Smooth muscle cell (in vitro differentiated cells): ENCODE results near the gene ARID5B. TPM values are rescaled to one million over a fixed set of nuclear protein-coding genes. Genes with fewer than 3 reads are reported as not detected.

Experiments
- DNase-seq: peaks from one replicate; lab custom pipeline; 2025; ENCODE audit not compliant: unreplicated experiment; lab: John Stamatoyannopoulos, UW
- H2AFZ ChIP-seq: fragments of 200-600 bp; sonication (generic); 2 replicates; pipeline ENCODE4 v1.6.0; 2016; ENCODE audit warnings: antibody characterized with exemption, low read depth, mild to moderate bottlenecking
- H3F3A ChIP-seq: fragments of 200-600 bp; sonication (generic); 2 replicates; pipeline ENCODE4 v1.6.0; 2017; ENCODE audit warnings: antibody characterized with exemption, low read depth
- H3K27ac ChIP-seq: fragments of 200-600 bp; sonication (generic); 2 replicates; pipeline ENCODE4 v1.5.1; 2016; ENCODE audit warnings: low read depth, mild to moderate bottlenecking
- H3K27me3 ChIP-seq: fragments of 200-600 bp; sonication (generic); 2 replicates; pipeline ENCODE4 v1.6.1; 2016; ENCODE audit warnings: low read depth, mild to moderate bottlenecking
- H3K36me3 ChIP-seq: fragments of 200-600 bp; sonication (generic); 2 replicates; pipeline ENCODE4 v1.5.1; 2016; ENCODE audit warnings: low read depth
- H3K4me1 ChIP-seq: fragments of 200-600 bp; sonication (generic); 2 replicates; pipeline ENCODE4 v1.5.1; 2016; ENCODE audit warnings: low read depth
- H3K4me2 ChIP-seq: fragments of 200-600 bp; sonication (generic); 2 replicates; pipeline ENCODE4 v1.6.0; 2016; ENCODE audit warnings: mild to moderate bottlenecking
- H3K4me3 ChIP-seq: fragments of 200-600 bp; sonication (generic); 2 replicates; pipeline ENCODE4 v1.5.1; 2016; ENCODE audit warnings: mild to moderate bottlenecking
- H3K79me2 ChIP-seq: fragments of 200-600 bp; sonication (generic); 2 replicates; pipeline ENCODE4 v1.6.0; 2016; ENCODE audit warnings: low read depth, mild to moderate bottlenecking
- H3K9ac ChIP-seq: fragments of 200-600 bp; sonication (generic); 2 replicates; pipeline ENCODE4 v1.6.0; 2016; ENCODE audit warnings: low read depth
- H3K9me3 ChIP-seq: fragments of 200-600 bp; sonication (generic); replicated peaks from 2 replicates; pipeline ENCODE4 v1.5.1; 2016; ENCODE audit warnings: low read depth
- H4K20me1 ChIP-seq: fragments of 200-600 bp; sonication (generic); 2 replicates; pipeline ENCODE4 v1.6.0; 2016; ENCODE audit warnings: low read depth
- CTCF ChIP-seq: fragments of 200-600 bp; sonication (generic); IDR thresholded peaks from 2 replicates; pipeline ENCODE4 v1.5.1; 2017; ENCODE audit warnings: borderline replicate concordance, mild to moderate bottlenecking, antibody characterized with exemption; ENCODE audit not compliant: insufficient read depth, poor library complexity, severe bottlenecking
- WGBS: methylation state at CpG from one replicate; pipeline ENCODE4 v1.1.7; 2016; ENCODE audit warnings: low lambda C conversion rate; 5-methylcytosine and 5-hydroxymethylcytosine counted together
- polyA plus RNA-seq: library from polyadenylated mRNA; unstranded; fragments of >200 nt; fragmentation: Nextera tagmentation; extraction: Ambion mirVana; gene quantifications from 2 replicates; pipeline ENCODE4 v1.2.1, GENCODE V29; 2016
- total RNA-seq: library from RNA; depleted of rRNA; stranded (reverse); fragments of >200 nt; gene quantifications from 2 replicates; pipeline ENCODE4 v1.2.3, GENCODE V29; 2014

Gene ARID5B
- total and polyA plus RNA-seq, 2 experiments from 2014 or later, result 49.0 to 67.6 TPM

DNA sequence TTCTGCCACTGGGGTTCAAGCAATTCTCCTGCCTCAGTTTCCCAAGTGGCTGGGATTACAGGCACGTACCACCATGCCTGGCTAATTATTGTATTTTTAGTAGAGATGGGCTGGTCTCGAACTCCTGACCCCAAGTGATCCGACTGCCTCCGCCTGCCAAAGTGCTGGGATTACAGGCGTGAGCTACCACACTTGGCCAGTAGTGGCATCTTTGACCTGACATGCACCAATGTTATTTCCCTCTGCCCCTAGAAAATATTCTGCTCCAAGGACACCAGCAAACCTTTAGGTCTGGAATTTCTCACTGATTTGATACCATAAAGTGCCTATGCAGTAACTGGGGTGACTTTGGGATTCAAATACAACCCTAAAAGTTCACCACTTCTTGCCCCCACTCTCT is 179.4 kb downstream of the ARID5B start:
- 93% methylated on average over 5 of the region's 5 CpGs for WGBS

DNA sequence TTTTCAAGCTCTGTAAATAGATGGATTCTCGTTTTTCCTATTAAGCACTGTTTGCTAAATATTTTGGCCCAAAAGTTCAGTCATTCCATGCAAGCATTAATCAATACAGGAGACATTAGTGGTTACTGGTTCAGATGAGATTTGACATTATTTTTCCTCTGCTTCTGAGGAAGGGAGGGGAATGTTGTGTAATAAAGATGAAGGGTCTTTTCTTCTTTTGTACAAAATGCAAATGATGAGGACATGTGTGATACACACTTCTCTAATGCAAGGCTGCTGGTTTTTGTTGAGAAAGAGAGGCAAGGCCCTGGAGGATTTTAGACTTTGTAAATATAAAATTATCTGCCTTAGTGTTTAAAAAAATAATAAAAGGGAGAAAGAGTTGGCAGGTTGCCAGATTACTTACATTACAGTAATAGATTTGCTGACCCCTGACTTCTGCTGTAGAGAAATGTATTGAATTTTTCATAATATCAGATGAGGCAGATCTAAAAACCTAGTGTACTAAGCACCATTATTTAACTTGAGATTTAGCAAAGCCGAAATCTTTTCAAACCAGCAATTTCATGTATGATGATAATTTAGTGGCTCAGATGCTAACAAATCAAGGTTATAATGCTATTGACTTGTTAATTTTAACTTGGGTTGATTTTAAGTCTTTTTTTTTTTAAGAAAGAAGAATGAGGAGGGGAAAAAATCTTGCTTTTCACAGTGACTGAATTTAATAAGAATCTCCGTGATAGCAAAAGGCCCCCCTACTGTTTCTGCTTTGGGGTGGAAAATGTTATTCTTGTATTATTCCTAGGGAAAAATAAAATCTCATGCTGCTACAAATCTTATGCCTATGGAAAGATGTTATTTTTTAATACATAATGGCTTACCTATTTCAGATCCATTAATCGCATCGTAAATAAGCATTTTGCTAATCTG is 180.1 kb downstream of the ARID5B start:
- Histone ChIP-seq H3K79me2 (peaks cover 42% of the 10 kb centered on the region), H2AFZ (no peak overlapping the region), H3K27me3 (no peaks in the 10 kb centered on the region), H3K27ac (peak overlapping the region; percentile 98), H3K4me1 (peaks cover 16% of the 10 kb centered on the region), H3K9ac (no peak overlapping the region), H3K4me3 (no peak overlapping the region), H3F3A (peaks cover 48% of the 10 kb centered on the region), H3K9me3 (no peaks in the 10 kb centered on the region), H4K20me1 (peaks cover 5% of the 10 kb centered on the region), H3K4me2 (peak overlapping the region; percentile 73), H3K36me3 (no peaks in the 10 kb centered on the region)
- no peak for DNase-seq
- WGBS, result 87% methylated on average over 5 of the region's 5 CpGs
- TF ChIP-seq CTCF, result no peak

More for the DNA sequence above, 179.4 kb downstream of the ARID5B start:
- Histone ChIP-seq H3K9me3 (no peaks in the 10 kb centered on the region), H3F3A (peaks cover 48% of the 10 kb centered on the region), H3K4me1 (peaks cover 16% of the 10 kb centered on the region), H3K27me3 (no peaks in the 10 kb centered on the region), H2AFZ (no peak overlapping the region), H3K27ac (peak overlapping the region; percentile 98), H3K36me3 (no peaks in the 10 kb centered on the region), H4K20me1 (peaks cover 5% of the 10 kb centered on the region), H3K4me3 (no peak overlapping the region), H3K9ac (no peak overlapping the region), H3K4me2 (peak overlapping the region; percentile 73), H3K79me2 (peaks cover 42% of the 10 kb centered on the region)
- no peak for DNase-seq
- TF ChIP-seq CTCF, result no peak

DNA sequence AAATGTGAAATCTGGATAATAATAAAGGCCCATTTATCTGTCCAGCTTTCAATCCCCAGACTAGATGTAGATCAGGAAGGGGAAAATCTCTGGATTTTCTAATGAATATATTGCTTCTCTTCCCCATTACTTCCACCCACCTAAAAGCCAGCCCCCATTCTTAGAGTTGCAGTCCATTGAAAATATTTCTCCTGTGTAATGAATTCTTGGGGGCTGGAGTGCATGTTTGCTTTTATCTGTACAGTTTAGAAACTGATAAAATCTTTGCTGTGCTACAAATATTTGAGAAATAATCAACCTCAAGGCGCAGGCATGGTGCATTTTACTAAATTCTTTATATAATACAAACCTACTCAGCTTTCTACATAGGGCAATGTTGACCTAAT is 180.8 kb downstream of the ARID5B start:
- Histone ChIP-seq H3K4me2 (peak overlapping the region; percentile 73), H4K20me1 (peaks cover 5% of the 10 kb centered on the region), H3K27ac (peak overlapping the region; percentile 98), H2AFZ (no peak overlapping the region), H3K9me3 (no peaks in the 10 kb centered on the region), H3F3A (peaks cover 48% of the 10 kb centered on the region), H3K4me1 (peaks cover 16% of the 10 kb centered on the region), H3K4me3 (no peak overlapping the region), H3K36me3 (no peaks in the 10 kb centered on the region), H3K9ac (peak overlapping the region; percentile 89), H3K27me3 (no peaks in the 10 kb centered on the region), H3K79me2 (peaks cover 41% of the 10 kb centered on the region)
- 69% methylated on average over 1 of the region's 1 CpG for WGBS
- no peak for DNase-seq
- no peak for TF ChIP-seq CTCF
